HepG2 (cell line): Measurements from ENCODE around the gene STATH. TPM values are rescaled to one million over a fixed set of nuclear protein-coding genes. Genes with fewer than 3 reads are reported as not detected.

ENCODE experiments used
- ATF7 ChIP-seq, 2 experiments: fragments of 450-650 bp in 1 of 2; sonication (generic) in 1 of 2; formaldehyde crosslinking in 1 of 2; IDR thresholded peaks; 2 replicates each; pipeline versions ENCODE4 v1.4.0 to v1.6.1; 2016 to 2020; ENCODE audit warnings: antibody characterized with exemption in 1 of 2, mild to moderate bottlenecking in 1 of 2, missing genetic modification reagents in 1 of 2
- CEBPB ChIP-seq: IDR thresholded peaks from 2 replicates; pipeline ENCODE4 v1.6.1; 2011; ENCODE audit warnings: low read depth, low read length, improper control_type of control experiment, borderline replicate concordance
- CEBPG ChIP-seq: IDR thresholded peaks from 2 replicates; pipeline ENCODE4 v1.6.1; 2016
- EZH2 ChIP-seq: conservative IDR thresholded peaks from 2 replicates; pipeline ENCODE4 v1.6.1; 2012; ENCODE audit warnings: mild to moderate bottlenecking, low read depth, low read length, moderate library complexity
- FOSL1 ChIP-seq: sonication (generic); formaldehyde crosslinking; IDR thresholded peaks from 2 replicates; pipeline ENCODE4 v1.9.0; 2021; ENCODE audit warnings: missing genetic modification reagents, borderline replicate concordance
- FOXK2 ChIP-seq: fragments of 450-650 bp; IDR thresholded peaks from 2 replicates; pipeline ENCODE4 v1.6.1; 2016
- GFI1 ChIP-seq: sonication (generic); formaldehyde crosslinking; IDR thresholded peaks from 2 replicates; pipeline ENCODE4 v1.5.0; 2020; ENCODE audit warnings: missing genetic modification reagents, mild to moderate bottlenecking, borderline replicate concordance
- HMG20A ChIP-seq: IDR thresholded peaks from 2 replicates; pipeline ENCODE4 v1.6.1; 2016; ENCODE audit warnings: borderline replicate concordance
- MTF1 ChIP-seq: sonication (generic); formaldehyde crosslinking; IDR thresholded peaks from 2 replicates; pipeline ENCODE4 v1.5.0; 2020; ENCODE audit warnings: missing genetic modification reagents
- POLR2AphosphoS2 ChIP-seq: IDR thresholded peaks from 2 replicates; pipeline ENCODE4 v1.6.1; 2011; ENCODE audit warnings: low read depth, low read length, improper control_type of control experiment
- SETDB1 ChIP-seq: sonication (generic); formaldehyde crosslinking; IDR thresholded peaks from 2 replicates; pipeline ENCODE4 v1.5.1; 2020; ENCODE audit warnings: missing genetic modification reagents, mild to moderate bottlenecking, borderline replicate concordance
- SRF ChIP-seq: IDR thresholded peaks from 2 replicates; pipeline ENCODE4 v1.6.1; 2011; ENCODE audit warnings: mild to moderate bottlenecking, low read depth, low read length, moderate library complexity
- U2AF2 ChIP-seq: fragments of 200-400 bp; formaldehyde crosslinking; IDR thresholded peaks from 2 replicates; pipeline ENCODE4 v1.6.1; 2017; ENCODE audit warnings: low read depth, mild to moderate bottlenecking, low read length
- ZNF432 ChIP-seq: sonication (generic); formaldehyde crosslinking; IDR thresholded peaks from 2 replicates; pipeline ENCODE4 v1.5.0; 2020; ENCODE audit warnings: missing genetic modification reagents, mild to moderate bottlenecking, borderline replicate concordance
- ZNF510 ChIP-seq: sonication (generic); formaldehyde crosslinking; IDR thresholded peaks from 2 replicates; pipeline ENCODE4 v1.4.0; 2020; ENCODE audit warnings: low read depth, mild to moderate bottlenecking, missing genetic modification reagents
- ZNF841 ChIP-seq: sonication (generic); formaldehyde crosslinking; IDR thresholded peaks from 2 replicates; pipeline ENCODE4 v1.8.1; 2023; ENCODE audit warnings: missing genetic modification reagents, borderline replicate concordance
- ZNF878 ChIP-seq: sonication (generic); formaldehyde crosslinking; IDR thresholded peaks from 2 replicates; pipeline ENCODE4 v1.8.1; 2023; ENCODE audit warnings: mild to moderate bottlenecking, missing genetic modification reagents, moderate library complexity
- polyA plus RNA-seq, 8 experiments: library from polyadenylated mRNA; depleted of rRNA in 3 of 8; stranded (reverse) in 7 of 8; unstranded in 1 of 8; fragments of >200 nt; fragmentation: Illumina TruSeq in 4 of 8; extraction: Trizol in 4 of 8; gene quantifications; 2 replicates each; pipeline versions ENCODE4 v1.2.1 to v1.2.3, GENCODE V29; 2011 to 2016; ENCODE audit warnings: low read depth in 4 of 8, missing spikeins in 1 of 8, mixed read lengths in 1 of 8; ENCODE audit not compliant: insufficient read depth in 1 of 8
- total RNA-seq, 5 experiments: library from RNA; depleted of rRNA; stranded (reverse); fragments of >200 nt; fragmentation: Illumina TruSeq; extraction: Trizol; gene quantifications; 2 replicates each; pipeline ENCODE4 v1.2.3, GENCODE V29; 2016; ENCODE audit warnings: low read depth in 1 of 5
- TF ChIP-seq, protein P1 (sequence below): sonication (generic); formaldehyde crosslinking; IDR thresholded peaks from 2 replicates; pipeline ENCODE4 v1.4.0; 2020; ENCODE audit warnings: missing genetic modification reagents, borderline replicate concordance
- TF ChIP-seq, protein P2 (sequence below): sonication (generic); formaldehyde crosslinking; IDR thresholded peaks from 2 replicates; pipeline ENCODE4 v1.4.0; 2020; ENCODE audit warnings: missing genetic modification reagents
- TF ChIP-seq, protein P3 (sequence below): IDR thresholded peaks from 2 replicates; pipeline ENCODE4 v1.6.1; 2016; ENCODE audit warnings: missing compliant biosample characterization, missing genetic modification reagents, borderline replicate concordance
- TF ChIP-seq, protein P4 (sequence below): sonication (generic); formaldehyde crosslinking; IDR thresholded peaks from 2 replicates; pipeline ENCODE4 v1.5.0; 2020; ENCODE audit warnings: mild to moderate bottlenecking, missing genetic modification reagents

STATH gene
- total and polyA plus RNA-seq, 2 of the 13 experiments (the other 11 are each of a cell fraction or from before 2014, with no cell fraction given): not detected

DNA sequence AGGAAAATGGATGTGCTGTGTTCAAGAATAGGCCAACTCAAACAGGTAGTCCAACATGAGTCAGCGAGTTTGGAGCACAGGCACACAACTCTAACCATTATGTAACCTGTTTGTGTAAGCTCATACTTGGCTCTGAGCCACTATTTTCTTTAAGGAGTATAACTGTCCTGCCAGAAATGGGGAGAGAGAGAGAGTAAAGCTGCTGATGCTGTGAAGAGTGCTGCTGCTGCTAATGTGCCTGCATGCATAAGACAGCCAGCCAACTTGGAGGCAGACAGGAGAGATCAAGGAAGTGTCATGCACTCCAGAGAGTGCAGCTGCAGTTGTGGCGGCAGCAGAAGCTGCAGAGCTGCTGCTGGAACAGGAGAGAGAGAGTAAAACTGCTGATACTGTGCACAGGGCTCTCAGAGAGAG lies 11.7 kb upstream of the STATH start (continued):
- TF ChIP-seq, protein P1, sequence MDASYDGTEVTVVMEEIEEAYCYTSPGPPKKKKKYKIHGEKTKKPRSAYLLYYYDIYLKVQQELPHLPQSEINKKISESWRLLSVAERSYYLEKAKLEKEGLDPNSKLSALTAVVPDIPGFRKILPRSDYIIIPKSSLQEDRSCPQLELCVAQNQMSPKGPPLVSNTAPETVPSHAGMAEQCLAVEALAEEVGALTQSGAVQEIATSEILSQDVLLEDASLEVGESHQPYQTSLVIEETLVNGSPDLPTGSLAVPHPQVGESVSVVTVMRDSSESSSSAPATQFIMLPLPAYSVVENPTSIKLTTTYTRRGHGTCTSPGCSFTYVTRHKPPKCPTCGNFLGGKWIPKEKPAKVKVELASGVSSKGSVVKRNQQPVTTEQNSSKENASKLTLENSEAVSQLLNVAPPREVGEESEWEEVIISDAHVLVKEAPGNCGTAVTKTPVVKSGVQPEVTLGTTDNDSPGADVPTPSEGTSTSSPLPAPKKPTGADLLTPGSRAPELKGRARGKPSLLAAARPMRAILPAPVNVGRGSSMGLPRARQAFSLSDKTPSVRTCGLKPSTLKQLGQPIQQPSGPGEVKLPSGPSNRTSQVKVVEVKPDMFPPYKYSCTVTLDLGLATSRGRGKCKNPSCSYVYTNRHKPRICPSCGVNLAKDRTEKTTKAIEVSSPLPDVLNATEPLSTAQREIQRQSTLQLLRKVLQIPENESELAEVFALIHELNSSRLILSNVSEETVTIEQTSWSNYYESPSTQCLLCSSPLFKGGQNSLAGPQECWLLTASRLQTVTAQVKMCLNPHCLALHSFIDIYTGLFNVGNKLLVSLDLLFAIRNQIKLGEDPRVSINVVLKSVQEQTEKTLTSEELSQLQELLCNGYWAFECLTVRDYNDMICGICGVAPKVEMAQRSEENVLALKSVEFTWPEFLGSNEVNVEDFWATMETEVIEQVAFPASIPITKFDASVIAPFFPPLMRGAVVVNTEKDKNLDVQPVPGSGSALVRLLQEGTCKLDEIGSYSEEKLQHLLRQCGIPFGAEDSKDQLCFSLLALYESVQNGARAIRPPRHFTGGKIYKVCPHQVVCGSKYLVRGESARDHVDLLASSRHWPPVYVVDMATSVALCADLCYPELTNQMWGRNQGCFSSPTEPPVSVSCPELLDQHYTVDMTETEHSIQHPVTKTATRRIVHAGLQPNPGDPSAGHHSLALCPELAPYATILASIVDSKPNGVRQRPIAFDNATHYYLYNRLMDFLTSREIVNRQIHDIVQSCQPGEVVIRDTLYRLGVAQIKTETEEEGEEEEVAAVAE (CRISPR knock-in tag): no peak
- TF ChIP-seq SRF: 0 out of 2 replicates have a peak, but pooled peaks have one; percentile 24
- no peak for TF ChIP-seq MTF1 (CRISPR knock-in tag)
- 0 out of 2 replicates have a peak, but pooled peaks have one; percentile 27 for TF ChIP-seq GFI1 (CRISPR knock-in tag)
- no peak for TF ChIP-seq FOXK2
- no peak for TF ChIP-seq SETDB1 (CRISPR knock-in tag)
- TF ChIP-seq, protein P2, sequence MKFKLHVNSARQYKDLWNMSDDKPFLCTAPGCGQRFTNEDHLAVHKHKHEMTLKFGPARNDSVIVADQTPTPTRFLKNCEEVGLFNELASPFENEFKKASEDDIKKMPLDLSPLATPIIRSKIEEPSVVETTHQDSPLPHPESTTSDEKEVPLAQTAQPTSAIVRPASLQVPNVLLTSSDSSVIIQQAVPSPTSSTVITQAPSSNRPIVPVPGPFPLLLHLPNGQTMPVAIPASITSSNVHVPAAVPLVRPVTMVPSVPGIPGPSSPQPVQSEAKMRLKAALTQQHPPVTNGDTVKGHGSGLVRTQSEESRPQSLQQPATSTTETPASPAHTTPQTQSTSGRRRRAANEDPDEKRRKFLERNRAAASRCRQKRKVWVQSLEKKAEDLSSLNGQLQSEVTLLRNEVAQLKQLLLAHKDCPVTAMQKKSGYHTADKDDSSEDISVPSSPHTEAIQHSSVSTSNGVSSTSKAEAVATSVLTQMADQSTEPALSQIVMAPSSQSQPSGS (CRISPR knock-in tag): peak; percentile 74
- TF ChIP-seq EZH2: no peak
- no peak for TF ChIP-seq U2AF2
- no peak for TF ChIP-seq ATF7 (IDR thresholded peaks at IDR 0.05)
- 0 out of 2 replicates have a peak, but pooled peaks have one; percentile 57 for TF ChIP-seq ATF7 (CRISPR knock-in tag; IDR thresholded peaks at IDR 0.05)
- no peak for TF ChIP-seq ZNF432 (CRISPR knock-in tag)
- peak; percentile 71 for TF ChIP-seq CEBPG (CRISPR knock-in tag)
- no peak for TF ChIP-seq ZNF510 (CRISPR knock-in tag)
- TF ChIP-seq, protein P3, sequence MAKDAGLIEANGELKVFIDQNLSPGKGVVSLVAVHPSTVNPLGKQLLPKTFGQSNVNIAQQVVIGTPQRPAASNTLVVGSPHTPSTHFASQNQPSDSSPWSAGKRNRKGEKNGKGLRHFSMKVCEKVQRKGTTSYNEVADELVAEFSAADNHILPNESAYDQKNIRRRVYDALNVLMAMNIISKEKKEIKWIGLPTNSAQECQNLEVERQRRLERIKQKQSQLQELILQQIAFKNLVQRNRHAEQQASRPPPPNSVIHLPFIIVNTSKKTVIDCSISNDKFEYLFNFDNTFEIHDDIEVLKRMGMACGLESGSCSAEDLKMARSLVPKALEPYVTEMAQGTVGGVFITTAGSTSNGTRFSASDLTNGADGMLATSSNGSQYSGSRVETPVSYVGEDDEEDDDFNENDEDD (CRISPR knock-in tag): no peak
- TF ChIP-seq HMG20A (CRISPR knock-in tag): peak; percentile 67; the same call in 1 of the 2 replicates
- no peak for TF ChIP-seq ZNF878
- TF ChIP-seq, protein P4, sequence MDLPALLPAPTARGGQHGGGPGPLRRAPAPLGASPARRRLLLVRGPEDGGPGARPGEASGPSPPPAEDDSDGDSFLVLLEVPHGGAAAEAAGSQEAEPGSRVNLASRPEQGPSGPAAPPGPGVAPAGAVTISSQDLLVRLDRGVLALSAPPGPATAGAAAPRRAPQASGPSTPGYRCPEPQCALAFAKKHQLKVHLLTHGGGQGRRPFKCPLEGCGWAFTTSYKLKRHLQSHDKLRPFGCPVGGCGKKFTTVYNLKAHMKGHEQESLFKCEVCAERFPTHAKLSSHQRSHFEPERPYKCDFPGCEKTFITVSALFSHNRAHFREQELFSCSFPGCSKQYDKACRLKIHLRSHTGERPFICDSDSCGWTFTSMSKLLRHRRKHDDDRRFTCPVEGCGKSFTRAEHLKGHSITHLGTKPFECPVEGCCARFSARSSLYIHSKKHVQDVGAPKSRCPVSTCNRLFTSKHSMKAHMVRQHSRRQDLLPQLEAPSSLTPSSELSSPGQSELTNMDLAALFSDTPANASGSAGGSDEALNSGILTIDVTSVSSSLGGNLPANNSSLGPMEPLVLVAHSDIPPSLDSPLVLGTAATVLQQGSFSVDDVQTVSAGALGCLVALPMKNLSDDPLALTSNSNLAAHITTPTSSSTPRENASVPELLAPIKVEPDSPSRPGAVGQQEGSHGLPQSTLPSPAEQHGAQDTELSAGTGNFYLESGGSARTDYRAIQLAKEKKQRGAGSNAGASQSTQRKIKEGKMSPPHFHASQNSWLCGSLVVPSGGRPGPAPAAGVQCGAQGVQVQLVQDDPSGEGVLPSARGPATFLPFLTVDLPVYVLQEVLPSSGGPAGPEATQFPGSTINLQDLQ (CRISPR knock-in tag): no peak
- TF ChIP-seq ZNF841 (CRISPR knock-in tag): no peak
- TF ChIP-seq POLR2AphosphoS2: no peak
- TF ChIP-seq CEBPB: peak; percentile 19; the same call in 1 of the 2 replicates
- TF ChIP-seq FOSL1 (CRISPR knock-in tag): no peak
